Measurements from ENCODE around the gene SLC35G3. TPM values are rescaled to one million over a fixed set of nuclear protein-coding genes. Genes with fewer than 3 reads are reported as not detected.

SLC35G3 gene
- total and polyA plus RNA-seq, 10 of the 15 experiments (the other 5 are each of a cell fraction or from before 2014, with no cell fraction given): not detected

DNA sequence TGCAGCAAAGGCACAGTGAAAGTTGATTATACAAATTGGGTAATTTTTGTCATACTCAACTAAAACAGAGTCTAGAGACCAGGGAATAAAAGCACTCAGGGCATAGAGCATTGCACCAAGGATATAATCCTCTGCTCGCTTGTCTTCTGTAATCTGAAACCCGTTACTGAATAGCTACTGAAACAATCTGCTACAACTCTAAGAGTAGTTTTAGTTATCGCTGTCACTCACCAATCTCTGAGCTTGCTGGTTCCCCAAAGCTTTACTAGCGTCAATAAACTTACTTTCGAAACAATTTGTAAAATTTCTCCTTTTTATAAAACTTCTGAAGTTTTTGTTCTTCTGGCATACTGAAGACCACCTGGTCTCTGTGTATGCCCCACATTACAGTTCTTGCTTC, 22.9 kb upstream of the SLC35G3 start:
- H3K4me1 ChIP-seq (ENCODE audit: control insufficient read depth, insufficient read depth, low read length): no peaks in the 10 kb centered on the region
- no TSS peak for BruUV-seq (replicated peaks)
- H3K4me2 ChIP-seq (ENCODE audit: control insufficient read depth, insufficient read depth): no peak overlapping the region
- no peak overlapping the region for H3K4me3 ChIP-seq
- ATAC-seq (no peak), FAIRE-seq (no peak), DNase-seq (ENCODE audit: low read depth, low spot score) (no peak)
- no peaks in the 10 kb centered on the region for H3K36me3 ChIP-seq (ENCODE audit: control insufficient read depth in 2 of 2, insufficient read depth in 2 of 2, low read length in 1 of 2)
- 44% methylated on average over 5 of the region's 5 CpGs for WGBS (ENCODE audit: insufficient coverage, insufficient replicate concordance, low lambda C conversion rate, missing lambda C conversion rate)
- H3K27me3 ChIP-seq (replicated peaks in 1 of 2; ENCODE audit: control insufficient read depth in 2 of 2, insufficient read depth in 2 of 2, low read length in 1 of 2): no peaks in the 10 kb centered on the region; a peak in 1 of 4 replicates
- POLR2A ChIA-PET: no interaction called here
- H3K9ac ChIP-seq (ENCODE audit: control insufficient read depth, insufficient read depth, low read length): no peak overlapping the region
- H3K9me3 ChIP-seq (replicated peaks; ENCODE audit: control insufficient read depth, insufficient read depth, low read length): no peaks in the 10 kb centered on the region; the same call in 2 of the 3 replicates
- intact Hi-C loops (cut with micrococcal nuclease; ENCODE audit: unreplicated experiment): no loop called here
- CTCF ChIA-PET: no interaction called here
- H4K20me1 ChIP-seq (ENCODE audit: control insufficient read depth, insufficient read depth): no peaks in the 10 kb centered on the region
- no peaks in the 10 kb centered on the region for H3K79me2 ChIP-seq (ENCODE audit: control insufficient read depth, insufficient read depth, low read length)
- in situ Hi-C loops (cut with MboI): no loop called here
- RAD21 ChIA-PET (ENCODE audit: unreplicated experiment): no interaction called here
- SMC1A ChIA-PET (ENCODE audit: uncharacterized antibody, unreplicated experiment): no interaction called here
- no peak overlapping the region for H3K27ac ChIP-seq (ENCODE audit: control insufficient read depth, insufficient read depth)
- no peak overlapping the region for H2AFZ ChIP-seq (ENCODE audit: control insufficient read depth, low read depth, low read length)
- no peak for TF ChIP-seq KAT2A (conservative IDR thresholded peaks at IDR 0.05; ENCODE audit: control insufficient read depth, low read depth, low read length)
- no peak for TF ChIP-seq CREM (IDR thresholded peaks at IDR 0.05; ENCODE audit: low read depth)
- TF ChIP-seq CHD2 (IDR thresholded peaks at IDR 0.05; ENCODE audit: borderline replicate concordance, low read depth, low read length): no peak
- TF ChIP-seq, protein P1, sequence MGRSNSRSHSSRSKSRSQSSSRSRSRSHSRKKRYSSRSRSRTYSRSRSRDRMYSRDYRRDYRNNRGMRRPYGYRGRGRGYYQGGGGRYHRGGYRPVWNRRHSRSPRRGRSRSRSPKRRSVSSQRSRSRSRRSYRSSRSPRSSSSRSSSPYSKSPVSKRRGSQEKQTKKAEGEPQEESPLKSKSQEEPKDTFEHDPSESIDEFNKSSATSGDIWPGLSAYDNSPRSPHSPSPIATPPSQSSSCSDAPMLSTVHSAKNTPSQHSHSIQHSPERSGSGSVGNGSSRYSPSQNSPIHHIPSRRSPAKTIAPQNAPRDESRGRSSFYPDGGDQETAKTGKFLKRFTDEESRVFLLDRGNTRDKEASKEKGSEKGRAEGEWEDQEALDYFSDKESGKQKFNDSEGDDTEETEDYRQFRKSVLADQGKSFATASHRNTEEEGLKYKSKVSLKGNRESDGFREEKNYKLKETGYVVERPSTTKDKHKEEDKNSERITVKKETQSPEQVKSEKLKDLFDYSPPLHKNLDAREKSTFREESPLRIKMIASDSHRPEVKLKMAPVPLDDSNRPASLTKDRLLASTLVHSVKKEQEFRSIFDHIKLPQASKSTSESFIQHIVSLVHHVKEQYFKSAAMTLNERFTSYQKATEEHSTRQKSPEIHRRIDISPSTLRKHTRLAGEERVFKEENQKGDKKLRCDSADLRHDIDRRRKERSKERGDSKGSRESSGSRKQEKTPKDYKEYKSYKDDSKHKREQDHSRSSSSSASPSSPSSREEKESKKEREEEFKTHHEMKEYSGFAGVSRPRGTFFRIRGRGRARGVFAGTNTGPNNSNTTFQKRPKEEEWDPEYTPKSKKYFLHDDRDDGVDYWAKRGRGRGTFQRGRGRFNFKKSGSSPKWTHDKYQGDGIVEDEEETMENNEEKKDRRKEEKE (IDR thresholded peaks at IDR 0.05): no peak
- no peak for TF ChIP-seq ASH2L (IDR thresholded peaks at IDR 0.05; ENCODE audit: borderline replicate concordance, low read depth)
- TF ChIP-seq, protein P2, sequence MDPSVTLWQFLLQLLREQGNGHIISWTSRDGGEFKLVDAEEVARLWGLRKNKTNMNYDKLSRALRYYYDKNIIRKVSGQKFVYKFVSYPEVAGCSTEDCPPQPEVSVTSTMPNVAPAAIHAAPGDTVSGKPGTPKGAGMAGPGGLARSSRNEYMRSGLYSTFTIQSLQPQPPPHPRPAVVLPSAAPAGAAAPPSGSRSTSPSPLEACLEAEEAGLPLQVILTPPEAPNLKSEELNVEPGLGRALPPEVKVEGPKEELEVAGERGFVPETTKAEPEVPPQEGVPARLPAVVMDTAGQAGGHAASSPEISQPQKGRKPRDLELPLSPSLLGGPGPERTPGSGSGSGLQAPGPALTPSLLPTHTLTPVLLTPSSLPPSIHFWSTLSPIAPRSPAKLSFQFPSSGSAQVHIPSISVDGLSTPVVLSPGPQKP (IDR thresholded peaks at IDR 0.05; ENCODE audit: low read depth, low read length): no peak
- TF ChIP-seq, protein P3, sequence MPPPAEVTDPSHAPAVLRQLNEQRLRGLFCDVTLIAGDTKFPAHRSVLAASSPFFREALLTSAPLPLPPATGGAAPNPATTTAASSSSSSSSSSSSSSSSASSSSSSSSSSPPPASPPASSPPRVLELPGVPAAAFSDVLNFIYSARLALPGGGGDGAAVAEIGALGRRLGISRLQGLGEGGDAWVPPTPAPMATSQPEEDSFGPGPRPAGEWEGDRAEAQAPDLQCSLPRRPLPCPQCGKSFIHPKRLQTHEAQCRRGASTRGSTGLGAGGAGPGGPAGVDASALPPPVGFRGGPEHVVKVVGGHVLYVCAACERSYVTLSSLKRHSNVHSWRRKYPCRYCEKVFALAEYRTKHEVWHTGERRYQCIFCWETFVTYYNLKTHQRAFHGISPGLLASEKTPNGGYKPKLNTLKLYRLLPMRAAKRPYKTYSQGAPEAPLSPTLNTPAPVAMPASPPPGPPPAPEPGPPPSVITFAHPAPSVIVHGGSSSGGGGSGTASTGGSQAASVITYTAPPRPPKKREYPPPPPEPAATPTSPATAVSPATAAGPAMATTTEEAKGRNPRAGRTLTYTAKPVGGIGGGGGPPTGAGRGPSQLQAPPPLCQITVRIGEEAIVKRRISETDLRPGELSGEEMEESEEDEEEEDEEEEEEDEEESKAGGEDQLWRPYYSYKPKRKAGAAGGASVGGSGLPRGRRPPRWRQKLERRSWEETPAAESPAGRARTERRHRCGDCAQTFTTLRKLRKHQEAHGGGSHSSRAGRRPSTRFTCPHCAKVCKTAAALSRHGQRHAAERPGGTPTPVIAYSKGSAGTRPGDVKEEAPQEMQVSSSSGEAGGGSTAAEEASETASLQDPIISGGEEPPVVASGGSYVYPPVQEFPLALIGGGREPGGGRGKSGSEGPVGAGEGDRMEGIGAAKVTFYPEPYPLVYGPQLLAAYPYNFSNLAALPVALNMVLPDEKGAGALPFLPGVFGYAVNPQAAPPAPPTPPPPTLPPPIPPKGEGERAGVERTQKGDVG (CRISPR knock-in tag; IDR thresholded peaks at IDR 0.05): no peak
- TF ChIP-seq, protein P4, sequence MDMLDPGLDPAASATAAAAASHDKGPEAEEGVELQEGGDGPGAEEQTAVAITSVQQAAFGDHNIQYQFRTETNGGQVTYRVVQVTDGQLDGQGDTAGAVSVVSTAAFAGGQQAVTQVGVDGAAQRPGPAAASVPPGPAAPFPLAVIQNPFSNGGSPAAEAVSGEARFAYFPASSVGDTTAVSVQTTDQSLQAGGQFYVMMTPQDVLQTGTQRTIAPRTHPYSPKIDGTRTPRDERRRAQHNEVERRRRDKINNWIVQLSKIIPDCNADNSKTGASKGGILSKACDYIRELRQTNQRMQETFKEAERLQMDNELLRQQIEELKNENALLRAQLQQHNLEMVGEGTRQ (IDR thresholded peaks at IDR 0.05; ENCODE audit: borderline replicate concordance, low read depth, low read length): no peak
- TF ChIP-seq BACH1 (IDR thresholded peaks at IDR 0.05; ENCODE audit: borderline replicate concordance): no peak
- no peak for TF ChIP-seq PML (IDR thresholded peaks at IDR 0.05; ENCODE audit: low read length)
- no peak for TF ChIP-seq IKZF2 (IDR thresholded peaks at IDR 0.05)
- no peak for TF ChIP-seq EP300 (IDR thresholded peaks at IDR 0.05; ENCODE audit: borderline replicate concordance in 1 of 2, control insufficient read depth in 1 of 2, low read depth in 2 of 2, low read length in 2 of 2)
- TF ChIP-seq SUPT20H (IDR thresholded peaks at IDR 0.05; ENCODE audit: borderline replicate concordance, control insufficient read depth, low read depth, low read length): no peak

Data from GM12878 (cell line).